Neuronal stem cell (in vitro differentiated cells): Measurements from ENCODE around the gene CPNE4.
A peak's percentile ranks its signal among the peaks of the same experiment; 100 is the strongest.

Source experiments
- DNase-seq: peaks from one replicate; pipeline ENCODE4 v3.0.0-alpha.2; 2013; ENCODE audit warnings: low spot score
- H2AFZ ChIP-seq: one replicate; pipeline ENCODE4 v1.6.1; 2013; ENCODE audit warnings: mild to moderate bottlenecking, low read length, inconsistent platforms
- H2AK5ac ChIP-seq: 2 replicates; pipeline ENCODE4 v1.6.1; 2013; ENCODE audit warnings: low read depth, mild to moderate bottlenecking, inconsistent platforms, low read length, moderate library complexity, mixed read lengths
- H2BK120ac ChIP-seq: 2 replicates; pipeline ENCODE4 v1.6.1; 2013; ENCODE audit warnings: low read depth, mild to moderate bottlenecking, inconsistent platforms, low read length, moderate library complexity, mixed read lengths
- H2BK12ac ChIP-seq: one replicate; pipeline ENCODE4 v1.6.1; 2013; ENCODE audit warnings: low read length, inconsistent platforms
- H2BK15ac ChIP-seq: 2 replicates; pipeline ENCODE4 v1.6.1; 2013; ENCODE audit warnings: mild to moderate bottlenecking, low read length, inconsistent platforms, mixed read lengths
- H2BK5ac ChIP-seq: one replicate; pipeline ENCODE4 v1.6.1; 2013; ENCODE audit warnings: inconsistent platforms, mild to moderate bottlenecking, low read length, moderate library complexity
- H3K14ac ChIP-seq: one replicate; pipeline ENCODE4 v1.6.1; 2013; ENCODE audit warnings: low read length, inconsistent platforms
- H3K18ac ChIP-seq: 2 replicates; pipeline ENCODE4 v1.6.1; 2013; ENCODE audit warnings: low read length, inconsistent platforms
- H3K23ac ChIP-seq: 2 replicates; pipeline ENCODE4 v1.6.1; 2013; ENCODE audit warnings: low read depth, mild to moderate bottlenecking, mixed read lengths, low read length, inconsistent platforms; ENCODE audit not compliant: poor library complexity
- H3K27ac ChIP-seq: replicated peaks from 3 replicates; pipeline ENCODE4 v1.5.1; 2013; ENCODE audit warnings: low read length, inconsistent platforms
- H3K27me3 ChIP-seq, 3 experiments: 2 replicates each; pipeline ENCODE4 v1.6.1; 2013; ENCODE audit warnings: low read length in 3 of 3, mild to moderate bottlenecking in 2 of 3, inconsistent platforms in 1 of 3, low read depth in 1 of 3, mixed read lengths in 1 of 3, moderate library complexity in 1 of 3; ENCODE audit not compliant: control insufficient read depth in 3 of 3, insufficient read depth in 3 of 3
- H3K36me3 ChIP-seq, 2 donors: replicated peaks in 1 of 2; 2 replicates each; pipeline ENCODE4 v1.6.1; 2013; ENCODE audit warnings: low read length in 2 of 2; ENCODE audit not compliant: control insufficient read depth in 2 of 2, insufficient read depth in 2 of 2
- H3K4ac ChIP-seq: 2 replicates; pipeline ENCODE4 v1.6.1; 2013; ENCODE audit warnings: inconsistent platforms, mild to moderate bottlenecking, low read length, moderate library complexity
- H3K4me1 ChIP-seq, 2 donors: 1 replicate in 1 of 2; 2 replicates in 1 of 2; pipeline ENCODE4 v1.6.1; 2013; ENCODE audit warnings: low read length in 2 of 2, low read depth in 1 of 2; ENCODE audit not compliant: control insufficient read depth in 2 of 2, insufficient read depth in 1 of 2
- H3K4me2 ChIP-seq: one replicate; pipeline ENCODE4 v1.6.1; 2013; ENCODE audit warnings: mild to moderate bottlenecking, low read length, inconsistent platforms; ENCODE audit not compliant: insufficient read depth, poor library complexity, severe bottlenecking
- H3K4me3 ChIP-seq, 2 donors: 2 replicates each; pipeline ENCODE4 v1.5.1; 2013; ENCODE audit warnings: low read length in 2 of 2, mild to moderate bottlenecking in 2 of 2, inconsistent platforms in 1 of 2, moderate library complexity in 1 of 2
- H3K79me1 ChIP-seq: one replicate; pipeline ENCODE4 v1.6.1; 2013; ENCODE audit warnings: low read depth, mild to moderate bottlenecking, inconsistent platforms, low read length, moderate library complexity
- H3K9ac ChIP-seq: one replicate; pipeline ENCODE4 v1.6.1; 2013; ENCODE audit warnings: mild to moderate bottlenecking, low read depth, low read length, inconsistent platforms; ENCODE audit not compliant: poor library complexity
- H3K9me3 ChIP-seq, 2 donors: replicated peaks in 1 of 2; 2 replicates each; pipeline versions ENCODE3 to v1.6.1; 2013; ENCODE audit warnings: low read length in 2 of 2, mild to moderate bottlenecking in 2 of 2, inconsistent platforms in 1 of 2, low read depth in 1 of 2, mixed read lengths in 1 of 2, moderate library complexity in 1 of 2; ENCODE audit not compliant: control insufficient read depth in 2 of 2, insufficient read depth in 1 of 2
- H4K8ac ChIP-seq: one replicate; pipeline ENCODE4 v1.6.1; 2013; ENCODE audit warnings: low read depth, mild to moderate bottlenecking, inconsistent platforms, low read length, moderate library complexity
- H4K91ac ChIP-seq: one replicate; pipeline ENCODE4 v1.6.1; 2013; ENCODE audit warnings: low read length, low read depth, mild to moderate bottlenecking, inconsistent platforms; ENCODE audit not compliant: poor library complexity
- WGBS, 2 donors: extraction: QIAGEN DNeasy Blood & Tissue Kit; methylation state at CpG; one replicate each; pipeline ENCODE4 v1.1.7; 2013; ENCODE audit warnings: missing lambda C conversion rate in 2 of 2, mixed read lengths in 1 of 2; ENCODE audit not compliant: insufficient read length in 2 of 2, insufficient replicate concordance in 1 of 2; ENCODE audit errors: extremely low coverage in 2 of 2; 5-methylcytosine and 5-hydroxymethylcytosine counted together

The CPNE4 gene

DNA sequence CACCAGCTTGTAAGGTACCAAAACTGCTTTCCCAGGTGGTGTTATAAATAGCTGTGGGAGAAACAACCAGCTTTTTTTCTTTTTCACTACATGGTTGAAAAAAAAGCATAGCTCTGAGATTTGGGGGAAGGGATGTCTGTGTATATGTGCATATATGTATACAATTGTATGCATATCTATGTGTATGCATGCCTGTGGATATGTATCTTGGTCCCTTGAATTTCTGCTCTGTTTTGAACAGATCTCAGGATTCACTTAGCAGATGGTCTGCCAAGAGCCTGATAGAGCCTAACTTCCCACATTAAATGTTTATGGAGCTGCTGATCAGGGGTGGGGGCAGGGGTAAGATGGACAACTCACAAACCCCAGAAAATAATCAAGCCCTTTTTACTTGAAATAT, 39.0 kb upstream of the CPNE4 start:
- no peak overlapping the region for H2BK5ac ChIP-seq
- H2BK15ac ChIP-seq, result no peak overlapping the region
- H3K18ac ChIP-seq, result no peak overlapping the region
- no peak for DNase-seq
- no peak overlapping the region for H4K8ac ChIP-seq
- H2AFZ ChIP-seq, result no peak overlapping the region
- H2AK5ac ChIP-seq, result no peak overlapping the region
- no peak overlapping the region for H3K27ac ChIP-seq
- H3K9ac ChIP-seq, result no peak overlapping the region
- H3K23ac ChIP-seq, result no peak overlapping the region
- no peak overlapping the region for H2BK120ac ChIP-seq
- no peaks in the 10 kb centered on the region for H3K36me3 ChIP-seq
- no peak overlapping the region for H3K4me2 ChIP-seq
- H2BK12ac ChIP-seq, result no peak overlapping the region
- H3K4me1 ChIP-seq, result no peaks in the 10 kb centered on the region
- H3K9me3 ChIP-seq, result no peaks in the 10 kb centered on the region
- H3K79me1 ChIP-seq, result no peaks in the 10 kb centered on the region
- no peaks in the 10 kb centered on the region for H3K27me3 ChIP-seq
- H4K91ac ChIP-seq, result no peak overlapping the region
- H3K14ac ChIP-seq, result no peak overlapping the region
- no peak overlapping the region for H3K4ac ChIP-seq
- H3K4me3 ChIP-seq, result no peak overlapping the region

- H3K14ac ChIP-seq, result no peak overlapping the region
- no peak overlapping the region for H3K4ac ChIP-seq
- no peak overlapping the region for H2BK12ac ChIP-seq
- H2AFZ ChIP-seq, result no peak overlapping the region
- H3K4me2 ChIP-seq, result no peak overlapping the region
- no peaks in the 10 kb centered on the region for H3K36me3 ChIP-seq
- H3K23ac ChIP-seq, result no peak overlapping the region
- H3K18ac ChIP-seq, result no peak overlapping the region
- DNase-seq, result no peak
- H3K79me1 ChIP-seq, result no peaks in the 10 kb centered on the region
- H4K91ac ChIP-seq, result no peak overlapping the region
- H3K4me3 ChIP-seq, result no peak overlapping the region
- no peak overlapping the region for H2BK15ac ChIP-seq
- H2BK5ac ChIP-seq, result no peak overlapping the region
- H2BK120ac ChIP-seq, result no peak overlapping the region
- H4K8ac ChIP-seq, result no peak overlapping the region
- no peaks in the 10 kb centered on the region for H3K9me3 ChIP-seq
- H3K4me1 ChIP-seq, result no peaks in the 10 kb centered on the region
- H2AK5ac ChIP-seq, result no peak overlapping the region
- H3K27ac ChIP-seq, result no peak overlapping the region
- H3K27me3 ChIP-seq, result no peaks in the 10 kb centered on the region
- H3K9ac ChIP-seq, result no peak overlapping the region
Observed at GRCh38 chr3:132071043-132071442, 36.2 kb upstream of the CPNE4 start.

DNA sequence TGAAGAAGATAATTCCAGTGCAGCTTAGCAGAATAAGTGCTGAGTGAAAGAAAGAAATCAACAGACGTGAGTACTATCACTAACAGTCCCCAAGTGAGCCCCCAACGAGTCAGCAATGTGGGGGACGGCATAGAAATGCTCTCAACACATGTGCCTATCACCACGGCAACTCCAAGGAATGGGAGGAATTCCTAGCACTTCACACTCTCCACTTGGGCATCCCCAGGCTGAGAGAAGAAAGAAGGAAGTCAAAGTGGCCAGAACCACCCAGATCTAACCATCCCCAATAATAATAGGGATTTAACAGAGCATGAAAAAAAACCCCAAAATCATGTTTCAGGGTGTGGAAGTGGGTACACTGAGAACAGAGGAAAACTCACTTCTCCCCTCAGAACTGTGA, 29.3 kb upstream of the CPNE4 start:
- no peaks in the 10 kb centered on the region for H3K36me3 ChIP-seq
- H3K4me1 ChIP-seq, result peaks cover 2 to 19% of the 10 kb centered on the region in 2 donors
- no peaks in the 10 kb centered on the region for H3K79me1 ChIP-seq
- no peak overlapping the region for H3K4me3 ChIP-seq
- DNase-seq, result peak; percentile 20
- H2AFZ ChIP-seq, result peak overlapping the region; percentile 5
- H3K9me3 ChIP-seq, result peaks cover 0 to 5% of the 10 kb centered on the region in 2 donors
- H2BK15ac ChIP-seq, result no peak overlapping the region
- no peak overlapping the region for H4K8ac ChIP-seq
- no peak overlapping the region for H3K23ac ChIP-seq
- H3K4ac ChIP-seq, result no peak overlapping the region
- no peak overlapping the region for H4K91ac ChIP-seq
- no peak overlapping the region for H2BK5ac ChIP-seq
- no CpG with 5 or more reads among the region's 4 CpGs for WGBS, 2 donors
- no peak overlapping the region for H3K18ac ChIP-seq
- H3K27me3 ChIP-seq, result no peaks in the 10 kb centered on the region
- no peak overlapping the region for H2AK5ac ChIP-seq
- no peak overlapping the region for H3K14ac ChIP-seq
- H3K27ac ChIP-seq, result no peak overlapping the region
- H2BK12ac ChIP-seq, result no peak overlapping the region
- H3K4me2 ChIP-seq, result no peak overlapping the region
- no peak overlapping the region for H2BK120ac ChIP-seq
- H3K9ac ChIP-seq, result no peak overlapping the region

DNA sequence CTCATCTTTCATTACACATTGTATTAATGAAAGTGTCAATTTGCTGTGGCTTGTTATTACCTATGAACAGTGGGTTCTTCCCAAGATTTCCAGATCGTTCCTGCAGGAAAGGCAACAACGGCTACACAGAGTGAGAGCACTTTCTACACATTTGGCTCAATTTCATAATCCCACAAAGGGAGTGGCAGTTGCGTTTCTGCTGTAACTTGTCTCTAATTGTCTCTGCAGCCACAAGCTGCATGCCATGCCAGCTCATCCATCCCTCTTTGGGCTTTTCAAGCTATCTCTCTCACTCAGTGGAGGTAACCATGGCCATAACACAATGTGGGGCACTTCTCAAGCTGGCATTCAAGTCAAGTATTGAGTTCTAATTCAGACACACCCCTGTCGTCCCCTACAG, 27.7 kb upstream of the CPNE4 start:
- Histone ChIP-seq H3K9ac (no peak overlapping the region), H3K9me3 (peaks cover 0 to 5% of the 10 kb centered on the region in 2 donors), H3K4ac (no peak overlapping the region), H3K4me3 (no peak overlapping the region), H3K4me1 (peaks cover 2 to 19% of the 10 kb centered on the region in 2 donors), H3K36me3 (no peaks in the 10 kb centered on the region), H3K14ac (no peak overlapping the region), H2AK5ac (no peak overlapping the region), H3K27me3 (peaks cover 0 to 3% (median 0%) of the 10 kb centered on the region in 3 experiments), H2BK120ac (no peak overlapping the region), H3K4me2 (no peak overlapping the region), H2BK15ac (no peak overlapping the region), H2AFZ (no peak overlapping the region), H2BK5ac (no peak overlapping the region), H3K27ac (no peak overlapping the region), H4K91ac (no peak overlapping the region), H3K23ac (no peak overlapping the region), H2BK12ac (no peak overlapping the region), H3K18ac (no peak overlapping the region), H4K8ac (no peak overlapping the region), H3K79me1 (no peaks in the 10 kb centered on the region)
- DNase-seq, result no peak
- no CpG with 5 or more reads among the region's 4 CpGs for WGBS, 2 donors
